ENCODE measurements around the gene SUMF1. TPM values are rescaled to one million over a fixed set of nuclear protein-coding genes. Genes with fewer than 3 reads are reported as not detected.

SUMF1 gene
- total RNA-seq, 1 experiment from 2014 or later: 26.6 TPM

GRCh38 chr3:4504340-4505261 lies 37.5 kb upstream of the SUMF1 start:
- no peaks in the 10 kb centered on the region for H4K20me1 ChIP-seq (ENCODE audit: insufficient read depth)
- POLR2A ChIA-PET: interaction anchor here (3.0 kb wide), 1 partner anchor 11 kb away, joined by 13 read pairs; the partner anchor contains the start of gene ITPR1
- no peaks in the 10 kb centered on the region for H3K27me3 ChIP-seq (ENCODE audit: insufficient read depth, low read length)
- H3K9ac ChIP-seq (ENCODE audit: low read length): no peak overlapping the region
- no peak for ATAC-seq
- no TSS peak for BruUV-seq (replicated peaks)
- H3K4me1 ChIP-seq (ENCODE audit: control insufficient read depth in 1 of 2, insufficient read depth in 2 of 2, low read length in 2 of 2): no peaks in the 10 kb centered on the region
- H3K79me2 ChIP-seq (ENCODE audit: insufficient read depth, low read length): no peaks in the 10 kb centered on the region
- CTCF ChIA-PET: no interaction called here
- H3K4me3 ChIP-seq (replicated peaks in 1 of 2; ENCODE audit: low read depth in 1 of 2, low read length in 2 of 2): no peak overlapping the region
- no peaks in the 10 kb centered on the region for H3K36me3 ChIP-seq (ENCODE audit: control insufficient read depth in 1 of 2, insufficient read depth in 2 of 2, low read length in 2 of 2)
- intact Hi-C loops (cut with micrococcal nuclease): no loop called here
- TF ChIP-seq POLR2A (IDR thresholded peaks at IDR 0.05; ENCODE audit: borderline replicate concordance, extremely low read depth, insufficient read depth, insufficient read length) (no peak), SIN3A (IDR thresholded peaks at IDR 0.05; ENCODE audit: low read depth) (no peak), JUND (IDR thresholded peaks at IDR 0.05) (no peak), POLR2AphosphoS5 (IDR thresholded peaks at IDR 0.05; ENCODE audit: low read depth, low read length) (no peak), TCF7L2 (IDR thresholded peaks at IDR 0.05; ENCODE audit: borderline replicate concordance, extremely low read depth, insufficient read depth, insufficient read length) (no peak), ZNF274 (IDR thresholded peaks at IDR 0.05; ENCODE audit: low read depth, low read length) (no peak), YY1 (IDR thresholded peaks at IDR 0.05; ENCODE audit: extremely low read depth, insufficient replicate concordance, low read depth, low read length) (no peak)
- H2AFZ ChIP-seq (ENCODE audit: low read depth, low read length, poor library complexity, severe bottlenecking): no peak overlapping the region
- RAD21 ChIA-PET (ENCODE audit: low non-redundant PET in 1 of 2, low total read pairs in 2 of 2, uncharacterized antibody in 2 of 2, unreplicated experiment in 2 of 2): no interaction called here
- H3K9me3 ChIP-seq (ENCODE audit: control insufficient read depth in 1 of 2, insufficient read depth in 1 of 2, low read depth in 1 of 2, low read length in 2 of 2): no peaks in the 10 kb centered on the region
- H3K4me2 ChIP-seq (ENCODE audit: low read length): no peak overlapping the region
- no peak for DNase-seq (ENCODE audit: low read depth, low spot score)
- H3K27ac ChIP-seq (ENCODE audit: low read depth, low read length): no peak overlapping the region
- no peaks in the 10 kb centered on the region for H3K9me2 ChIP-seq (ENCODE audit: insufficient read depth)

- no peaks in the 10 kb centered on the region for H3K27me3 ChIP-seq (ENCODE audit: insufficient read depth, low read length)
- CTCF ChIA-PET: no interaction called here
- no peak overlapping the region for H3K4me2 ChIP-seq (ENCODE audit: low read length)
- H2AFZ ChIP-seq (ENCODE audit: low read depth, low read length, poor library complexity, severe bottlenecking): no peak overlapping the region
- no peak for ATAC-seq
- H3K79me2 ChIP-seq (ENCODE audit: insufficient read depth, low read length): no peaks in the 10 kb centered on the region
- intact Hi-C loops (cut with micrococcal nuclease): no loop called here
- no peaks in the 10 kb centered on the region for H3K4me1 ChIP-seq (ENCODE audit: control insufficient read depth in 1 of 2, insufficient read depth in 2 of 2, low read length in 2 of 2)
- RAD21 ChIA-PET (ENCODE audit: low non-redundant PET in 1 of 2, low total read pairs in 2 of 2, uncharacterized antibody in 2 of 2, unreplicated experiment in 2 of 2): no interaction called here
- no peak overlapping the region for H3K4me3 ChIP-seq (replicated peaks in 1 of 2; ENCODE audit: low read depth in 1 of 2, low read length in 2 of 2)
- POLR2A ChIA-PET: interaction anchor here (1.3 kb wide), 1 partner anchor 10 kb away, joined by 4 read pairs; the partner anchor contains the start of gene ITPR1
- no peaks in the 10 kb centered on the region for H3K36me3 ChIP-seq (ENCODE audit: control insufficient read depth in 1 of 2, insufficient read depth in 2 of 2, low read length in 2 of 2)
- no peaks in the 10 kb centered on the region for H3K9me2 ChIP-seq (ENCODE audit: insufficient read depth)
- H4K20me1 ChIP-seq (ENCODE audit: insufficient read depth): no peaks in the 10 kb centered on the region
- DNase-seq (ENCODE audit: low read depth, low spot score): no peak
- BruUV-seq (replicated peaks): no TSS peak
- H3K27ac ChIP-seq (ENCODE audit: low read depth, low read length): no peak overlapping the region
- H3K9me3 ChIP-seq (ENCODE audit: control insufficient read depth in 1 of 2, insufficient read depth in 1 of 2, low read depth in 1 of 2, low read length in 2 of 2): no peaks in the 10 kb centered on the region
- H3K9ac ChIP-seq (ENCODE audit: low read length): no peak overlapping the region
- TF ChIP-seq CEBPB (IDR thresholded peaks at IDR 0.05; ENCODE audit: low read depth): no peak
- TF ChIP-seq RAD21 (IDR thresholded peaks at IDR 0.05; ENCODE audit: low read depth): no peak
- TF ChIP-seq TCF7L2 (IDR thresholded peaks at IDR 0.05; ENCODE audit: borderline replicate concordance, extremely low read depth, insufficient read depth, insufficient read length): no peak
- no peak for TF ChIP-seq ATF3 (IDR thresholded peaks at IDR 0.05)
- TF ChIP-seq MAX (IDR thresholded peaks at IDR 0.05): no peak
- no peak for TF ChIP-seq ZFX (IDR thresholded peaks at IDR 0.05)
- no peak for TF ChIP-seq REST (IDR thresholded peaks at IDR 0.05; ENCODE audit: low read depth)
- TF ChIP-seq SIN3A (IDR thresholded peaks at IDR 0.05; ENCODE audit: low read depth): no peak
- TF ChIP-seq EZH2phosphoT487 (IDR thresholded peaks at IDR 0.05; ENCODE audit: borderline replicate concordance): no peak
- no peak for TF ChIP-seq POLR2AphosphoS5 (IDR thresholded peaks at IDR 0.05; ENCODE audit: low read depth, low read length)
- TF ChIP-seq FOSL1 (IDR thresholded peaks at IDR 0.05; ENCODE audit: low read depth): no peak
These were observed 36.0 kb upstream of the SUMF1 start for GRCh38 chr3:4503050-4503449.
